BE2C (cell line): ENCODE measurements around the gene TRIM72.

ENCODE experiments used
- DNase-seq: peaks from one replicate; pipeline ENCODE4 v3.0.0-alpha.2; 2020
- H3K27me3 ChIP-seq: fragments of 250-450 bp; sonication (Bioruptor Pico); 2 replicates; pipeline ENCODE4 v1.5.1; 2020; ENCODE audit warnings: mild to moderate bottlenecking
- H3K36me3 ChIP-seq: fragments of 250-450 bp; sonication (Bioruptor Pico); 2 replicates; pipeline ENCODE4 v1.5.1; 2020; ENCODE audit warnings: mild to moderate bottlenecking
- H3K4me1 ChIP-seq: fragments of 250-450 bp; sonication (Bioruptor Pico); 2 replicates; pipeline ENCODE4 v1.5.1; 2020
- H3K4me3 ChIP-seq: 2 replicates; pipeline ENCODE4 v1.5.1; 2011; ENCODE audit warnings: low read depth, low read length
- H3K9me3 ChIP-seq: fragments of 250-450 bp; sonication (Bioruptor Pico); 2 replicates; pipeline ENCODE4 v1.5.1; 2020
- TF ChIP-seq, protein P1 (sequence below): IDR thresholded peaks from 2 replicates; pipeline ENCODE4 v1.5.1; 2012; ENCODE audit warnings: mild to moderate bottlenecking, low read depth, low read length

TRIM72 gene

GRCh38 chr16:31200821-31201568 lies 12.9 kb upstream of the TRIM72 start:
- DNase-seq, result no peak
- TF ChIP-seq, protein P1, sequence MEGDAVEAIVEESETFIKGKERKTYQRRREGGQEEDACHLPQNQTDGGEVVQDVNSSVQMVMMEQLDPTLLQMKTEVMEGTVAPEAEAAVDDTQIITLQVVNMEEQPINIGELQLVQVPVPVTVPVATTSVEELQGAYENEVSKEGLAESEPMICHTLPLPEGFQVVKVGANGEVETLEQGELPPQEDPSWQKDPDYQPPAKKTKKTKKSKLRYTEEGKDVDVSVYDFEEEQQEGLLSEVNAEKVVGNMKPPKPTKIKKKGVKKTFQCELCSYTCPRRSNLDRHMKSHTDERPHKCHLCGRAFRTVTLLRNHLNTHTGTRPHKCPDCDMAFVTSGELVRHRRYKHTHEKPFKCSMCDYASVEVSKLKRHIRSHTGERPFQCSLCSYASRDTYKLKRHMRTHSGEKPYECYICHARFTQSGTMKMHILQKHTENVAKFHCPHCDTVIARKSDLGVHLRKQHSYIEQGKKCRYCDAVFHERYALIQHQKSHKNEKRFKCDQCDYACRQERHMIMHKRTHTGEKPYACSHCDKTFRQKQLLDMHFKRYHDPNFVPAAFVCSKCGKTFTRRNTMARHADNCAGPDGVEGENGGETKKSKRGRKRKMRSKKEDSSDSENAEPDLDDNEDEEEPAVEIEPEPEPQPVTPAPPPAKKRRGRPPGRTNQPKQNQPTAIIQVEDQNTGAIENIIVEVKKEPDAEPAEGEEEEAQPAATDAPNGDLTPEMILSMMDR, result peak; percentile 11; the same call in 1 of the 2 replicates
- Histone ChIP-seq H3K4me1 (no peaks in the 10 kb centered on the region), H3K27me3 (peaks cover 32% of the 10 kb centered on the region), H3K9me3 (no peaks in the 10 kb centered on the region), H3K4me3 (no peak overlapping the region), H3K36me3 (peaks cover 10% of the 10 kb centered on the region)

DNA sequence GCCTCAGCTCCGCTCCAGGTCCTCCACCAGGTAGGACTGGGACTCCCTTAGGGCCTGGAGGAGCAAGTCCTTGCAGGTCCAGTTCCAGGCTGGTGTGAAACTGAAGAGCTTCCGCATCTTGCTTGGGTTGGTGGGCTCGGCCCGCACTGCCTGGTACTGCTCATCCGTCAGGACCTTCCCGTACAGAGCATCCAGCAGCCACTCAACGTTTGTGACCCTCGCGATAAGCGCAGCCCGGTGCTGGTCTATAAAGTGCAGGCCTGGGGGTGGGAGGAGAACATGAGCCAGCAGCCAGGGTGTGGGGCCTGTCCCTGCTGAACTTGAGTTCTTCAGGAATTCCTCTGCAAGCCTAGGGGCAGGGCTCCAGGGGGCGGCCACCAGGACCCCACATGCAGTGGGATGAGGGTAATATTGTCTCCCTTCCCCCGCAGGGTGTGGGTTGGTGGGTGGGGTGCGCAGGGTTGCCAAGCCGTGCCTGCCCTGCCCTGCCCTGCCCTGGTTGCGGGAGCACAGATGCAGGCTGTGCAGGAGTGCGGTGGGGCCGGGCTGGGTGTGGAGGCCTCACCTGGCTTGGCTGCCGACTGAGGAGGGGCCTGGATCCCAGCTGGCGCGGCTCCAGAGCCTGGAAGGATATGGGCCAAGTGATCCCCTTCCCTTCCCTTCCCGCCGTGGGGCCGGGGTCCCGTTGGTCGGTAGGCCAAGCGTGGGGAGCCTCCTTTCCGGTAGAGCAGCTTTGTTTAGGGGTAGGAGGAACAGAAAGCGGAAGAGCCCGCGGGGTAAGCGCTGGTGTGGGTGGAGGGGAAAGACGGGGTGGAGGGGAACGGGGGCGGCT lies 12.1 kb upstream of the TRIM72 start:
- peak overlapping the region; percentile 14; the same call in 1 of the 2 replicates for H3K4me3 ChIP-seq
- peaks cover 5% of the 10 kb centered on the region; the same call in 1 of the 2 replicates for H3K36me3 ChIP-seq
- TF ChIP-seq, protein P1, result no peak
- no peaks in the 10 kb centered on the region for H3K9me3 ChIP-seq
- no peaks in the 10 kb centered on the region for H3K4me1 ChIP-seq
- DNase-seq, result peak; percentile 37
- peaks cover 36% of the 10 kb centered on the region for H3K27me3 ChIP-seq

DNA sequence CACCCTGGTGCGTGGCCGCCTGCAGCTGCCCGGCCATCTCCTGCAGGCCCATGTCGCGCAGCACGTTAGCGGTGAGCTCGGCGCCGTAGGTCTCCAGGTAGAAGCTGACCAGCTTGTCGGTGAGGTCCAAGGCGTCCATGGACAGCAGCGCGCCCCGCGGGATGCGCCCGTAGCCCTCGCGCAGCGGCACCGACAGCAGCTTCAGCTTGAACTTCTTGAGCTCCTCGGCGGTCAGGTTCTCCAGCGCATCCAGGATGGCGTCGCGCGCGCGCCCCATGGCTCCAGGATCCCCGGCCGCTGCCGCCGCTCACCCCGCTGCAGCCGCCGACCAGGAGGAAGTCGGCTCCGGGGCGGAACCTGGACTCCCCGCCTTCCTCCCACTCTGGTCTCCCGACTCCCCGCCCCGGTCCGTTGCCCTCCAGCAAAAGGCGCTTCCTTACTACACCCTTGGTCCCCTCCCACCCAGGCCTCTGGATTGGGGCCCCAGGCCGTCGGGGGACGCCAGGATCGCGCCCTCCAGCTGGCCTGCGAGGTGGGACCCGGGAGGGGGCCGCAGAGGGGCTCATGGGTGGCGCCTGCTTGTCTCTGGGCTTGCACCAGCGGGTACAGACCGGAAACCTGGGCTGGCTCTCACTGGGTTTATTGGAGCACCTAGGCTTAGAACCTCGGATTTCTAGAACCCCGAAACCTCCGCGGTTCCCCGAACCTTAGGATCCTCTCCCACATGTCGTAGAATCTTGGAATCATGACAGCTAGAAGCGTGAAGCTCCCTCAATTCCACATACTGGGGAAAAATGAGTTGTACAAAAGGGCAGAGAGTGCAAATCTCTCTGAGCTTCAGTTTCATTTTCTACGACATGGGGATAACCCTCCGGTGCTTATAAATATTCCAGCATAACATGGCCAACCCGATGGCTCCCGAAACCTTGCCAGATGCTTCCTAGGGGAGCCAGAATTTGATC lies 11.2 kb upstream of the TRIM72 start, which contains the start of gene PYCARD:
Gene PYCARD (minus strand): TSS at position 347 of the 962 bp plus-strand sequence. CDS start 70 bp downstream, at position 277.
- Histone ChIP-seq H3K4me3 (peak within 1 kb of the TSS; percentile 14; the same call in 1 of the 2 replicates), H3K4me1 (no peaks in the 10 kb centered on the region), H3K36me3 (peaks cover 5% of the 10 kb centered on the region; the same call in 1 of the 2 replicates), H3K9me3 (no peaks in the 10 kb centered on the region), H3K27me3 (peaks cover 40% of the 10 kb centered on the region)
- TF ChIP-seq, protein P1, result no peak
- peak; percentile 33 for DNase-seq

DNA sequence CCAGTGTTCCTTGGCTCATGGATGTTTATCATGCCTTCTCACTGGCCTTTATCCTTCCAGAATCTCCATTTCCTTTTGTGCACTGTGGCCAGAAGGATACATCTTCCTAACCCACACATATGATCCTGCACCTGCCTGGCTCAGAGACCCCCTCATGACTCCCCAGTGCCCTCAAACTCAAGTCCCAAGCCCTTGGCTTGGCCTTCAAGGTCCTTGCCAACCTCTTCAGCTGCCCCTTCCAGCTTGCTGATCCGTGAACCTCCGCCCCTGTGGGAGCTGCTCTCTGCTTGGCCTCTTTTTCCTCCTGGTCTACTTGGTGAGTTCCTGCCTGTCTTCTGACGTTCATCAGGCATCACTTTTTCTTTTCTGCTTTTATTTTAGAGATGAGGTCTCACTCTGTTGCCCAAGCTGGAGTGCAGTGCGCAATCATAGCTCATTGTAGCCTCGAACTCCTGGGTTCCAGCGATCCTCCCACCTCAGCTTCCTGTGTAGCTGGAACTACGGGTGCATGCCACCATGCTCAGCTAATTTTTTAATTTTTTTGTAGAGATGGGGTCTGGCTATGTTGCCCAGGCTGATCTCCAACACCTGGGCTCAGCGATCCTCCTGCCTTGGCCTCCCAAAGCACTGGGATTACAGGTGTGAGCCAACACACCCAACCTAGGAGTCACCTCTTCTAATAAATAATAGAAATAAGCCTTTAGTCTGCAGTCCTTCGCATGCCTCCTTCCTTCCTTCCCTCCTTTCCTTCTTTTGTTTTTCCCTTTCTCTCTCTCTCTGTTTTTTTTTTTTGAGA lies 8.8 kb upstream of the TRIM72 start:
- Histone ChIP-seq H3K4me3 (no peak overlapping the region), H3K27me3 (peaks cover 51% of the 10 kb centered on the region), H3K9me3 (no peaks in the 10 kb centered on the region), H3K4me1 (no peaks in the 10 kb centered on the region), H3K36me3 (no peaks in the 10 kb centered on the region)
- TF ChIP-seq, protein P1, result no peak
- DNase-seq, result no peak

DNA sequence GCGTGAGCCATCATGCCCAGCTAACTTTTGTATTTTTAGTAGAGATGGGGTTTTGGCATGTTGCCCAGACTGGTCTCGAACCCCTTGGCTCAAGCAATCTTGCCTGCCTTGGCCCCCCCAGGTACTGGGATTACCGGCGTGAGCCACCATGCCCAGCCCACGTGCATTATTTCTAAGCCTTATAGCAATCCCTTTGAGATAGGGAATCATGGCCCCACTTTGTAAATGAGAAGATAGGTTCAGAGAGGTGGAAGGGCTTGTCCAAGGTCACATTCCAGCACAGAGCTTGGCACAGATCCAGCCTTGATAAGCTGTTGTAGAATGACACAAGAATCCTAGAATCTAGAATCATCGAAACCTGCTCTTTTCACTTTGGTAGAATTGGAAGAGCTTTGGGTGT lies 7.1 kb upstream of the TRIM72 start:
- no peaks in the 10 kb centered on the region for H3K9me3 ChIP-seq
- TF ChIP-seq, protein P1, result no peak
- H3K27me3 ChIP-seq, result peaks cover 52% of the 10 kb centered on the region
- DNase-seq, result no peak
- no peaks in the 10 kb centered on the region for H3K4me1 ChIP-seq
- no peak overlapping the region for H3K4me3 ChIP-seq
- H3K36me3 ChIP-seq, result no peaks in the 10 kb centered on the region
